Body of pancreas (tissue), 4 donors: ENCODE data around the gene RNF213.

Experiments
- CTCF ChIP-seq, 7 experiments: fragments of 450-650 bp in 4 of 7; fragments of 200-600 bp in 3 of 7; sonication (generic) in 3 of 7; IDR thresholded peaks; one replicate each; pipeline ENCODE4 v1.5.1; 2016 to 2019; ENCODE audit warnings: antibody characterized with exemption in 7 of 7
- POLR2A ChIP-seq, 3 donors: fragments of 450-650 bp; IDR thresholded peaks; one replicate each; pipeline ENCODE4 v1.6.1; 2016; ENCODE audit warnings: antibody characterized with exemption in 3 of 3, mild to moderate bottlenecking in 2 of 3

GRCh38 chr17:80426671-80427326, 166.1 kb downstream of the RNF213 start:
- TF ChIP-seq CTCF (IDR thresholded peaks at IDR 0.05): peak; percentile 96 to 99 (median 97)
- TF ChIP-seq POLR2A (IDR thresholded peaks at IDR 0.05): no peak
